H1 (cell line): ENCODE data around the gene NR0B1. TPM values are rescaled to one million over a fixed set of nuclear protein-coding genes. Genes with fewer than 3 reads are reported as not detected.

Source experiments
- YY1 ChIP-seq: IDR thresholded peaks from 2 replicates; pipeline ENCODE4 v1.6.1; 2011; ENCODE audit warnings: low read depth, mild to moderate bottlenecking, low read length
- polyA plus RNA-seq, 7 experiments: library from polyadenylated mRNA; depleted of rRNA in 3 of 7; stranded (reverse) in 5 of 7; unstranded in 2 of 7; fragments of >200 nt in 5 of 7; fragments of 200-250 nt in 2 of 7; gene quantifications; 1 replicate in 5 of 7; 2 replicates in 1 of 7; 4 replicates in 1 of 7; pipeline versions ENCODE4 v1.2.1 to v1.2.3, GENCODE V29; 2011 to 2013; ENCODE audit warnings: missing spikeins in 2 of 7, mixed read lengths in 2 of 7
- total RNA-seq: library from RNA; stranded (reverse); fragmentation: NEBNext Ultra II Directional; extraction: Animal tissue kit (Norgen Biotek cat#: 25700); gene quantifications from 2 replicates; pipeline ENCODE4 v1.2.1, GENCODE V29; 2021

Gene NR0B1
- total and polyA plus RNA-seq, 2 of the 8 experiments (the other 6 are each of a cell fraction or from before 2014, with no cell fraction given): 0.24 to 0.26 TPM

DNA sequence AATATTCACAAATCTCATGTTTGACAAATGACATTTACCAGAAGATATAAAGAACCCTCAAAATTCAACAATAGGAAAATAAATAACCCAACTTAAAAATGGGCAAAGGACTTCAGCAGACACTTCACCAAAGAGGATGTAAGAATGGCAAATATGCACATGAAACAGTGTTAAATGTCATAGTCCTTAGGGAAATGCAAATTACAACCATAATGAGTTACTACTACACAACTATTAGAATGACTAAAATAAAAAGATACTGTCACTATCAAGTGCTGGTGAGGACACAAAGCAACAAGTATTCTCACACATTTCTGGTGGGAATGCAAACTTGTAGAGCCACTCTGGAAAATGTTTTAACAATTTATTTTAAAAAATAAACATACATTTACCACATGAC is 40.8 kb upstream of the NR0B1 start (continued):
- TF ChIP-seq YY1: no peak
